Brain microvascular endothelial cell (primary cell): ENCODE data around the gene ACSF3.

ENCODE experiments used
- DNase-seq: peaks from one replicate; pipeline ENCODE4 v3.0.0-alpha.2; 2020
- H3K27ac ChIP-seq: fragments of 250-450 bp; sonication (Bioruptor Pico); 2 replicates; pipeline ENCODE4 v1.5.1; 2020; ENCODE audit warnings: mild to moderate bottlenecking, moderate library complexity
- H3K27me3 ChIP-seq: fragments of 250-450 bp; sonication (Bioruptor Pico); replicated peaks from 2 replicates; pipeline ENCODE4 v1.5.1; 2020; ENCODE audit warnings: mild to moderate bottlenecking
- H3K36me3 ChIP-seq: fragments of 250-450 bp; sonication (Bioruptor Pico); replicated peaks from 2 replicates; pipeline ENCODE4 v1.5.1; 2020; ENCODE audit warnings: mild to moderate bottlenecking
- H3K4me3 ChIP-seq: 2 replicates; pipeline ENCODE4 v1.5.1; 2011; ENCODE audit warnings: low read depth, mild to moderate bottlenecking, control low read depth, low read length, moderate library complexity
- in situ Hi-C: cut with HindIII; loops from 2 replicates; pipeline ENCODE4 v1.10.0; 2017; ENCODE audit warnings: low sequenced_read_pairs, low pct_ligation_motif_present
- TF ChIP-seq, protein P1 (sequence below): IDR thresholded peaks from 2 replicates; pipeline ENCODE4 v1.5.1; 2011; ENCODE audit warnings: low read depth, mild to moderate bottlenecking, moderate library complexity, low read length, control low read depth, inconsistent platforms; ENCODE audit errors: missing control alignments

The ACSF3 gene

DNA sequence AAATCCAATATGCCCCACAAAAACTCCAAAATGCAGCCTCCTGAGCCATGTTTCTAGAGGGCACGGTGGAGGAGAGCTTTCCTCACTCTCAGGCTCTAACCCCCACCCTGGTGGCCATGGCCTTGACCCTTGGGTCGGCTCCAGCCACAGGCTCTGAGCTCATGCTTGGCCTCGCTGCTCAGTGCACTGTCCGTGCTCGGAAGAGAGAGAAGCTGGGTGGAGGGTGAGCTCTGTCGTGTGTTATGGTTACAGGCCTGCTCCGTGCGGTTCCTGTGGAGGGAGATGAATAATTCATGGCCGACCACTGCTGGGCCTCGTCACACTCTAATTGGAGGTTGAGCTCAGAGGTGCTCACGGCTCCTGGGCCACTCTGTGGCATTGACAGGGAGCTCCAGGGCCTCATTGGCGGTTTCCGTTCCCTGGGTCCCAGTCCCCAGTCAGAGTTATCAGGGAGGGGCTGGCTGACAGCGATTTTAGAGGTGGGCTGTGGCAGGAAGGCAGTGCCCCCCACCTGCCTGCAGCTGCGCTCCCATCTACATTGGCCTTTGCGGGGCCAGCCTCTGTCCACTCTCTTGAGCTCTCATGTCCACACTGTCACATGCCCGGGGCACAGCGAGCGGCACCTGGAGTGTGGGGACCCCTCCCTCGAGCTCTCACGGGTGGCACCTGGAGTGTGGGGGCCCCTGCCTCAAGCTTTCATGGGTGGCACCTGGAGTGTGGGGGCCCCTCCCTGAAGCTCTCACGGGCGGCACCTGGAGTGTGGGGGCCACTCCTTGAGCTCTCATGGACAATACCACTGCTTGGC is 24.9 kb downstream of the ACSF3 start:
- peaks cover 19% of the 10 kb centered on the region for H3K36me3 ChIP-seq

DNA sequence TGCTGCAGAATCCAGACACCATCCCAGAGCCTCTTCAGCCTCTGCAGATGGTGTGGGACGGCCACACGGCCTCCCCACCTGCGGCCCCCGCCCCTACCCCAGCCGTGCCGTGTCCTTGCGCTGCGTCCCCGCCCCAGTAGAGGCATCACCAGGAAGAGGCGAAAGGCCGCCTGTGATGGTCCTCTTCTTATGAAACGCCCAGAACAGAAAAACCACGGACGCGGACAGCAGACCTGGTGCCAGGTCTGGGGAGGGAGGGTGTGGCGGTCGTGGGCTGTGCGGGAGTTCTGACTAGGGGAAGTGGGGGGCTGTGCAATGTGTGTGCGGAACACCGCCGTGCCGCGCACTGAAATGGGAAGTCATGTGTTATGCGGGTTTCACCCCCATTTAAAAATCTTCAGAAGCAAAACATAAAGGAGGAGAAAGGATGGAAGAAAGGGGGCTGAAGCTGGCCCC is 25.5 kb downstream of the ACSF3 start:
- TF ChIP-seq, protein P1, sequence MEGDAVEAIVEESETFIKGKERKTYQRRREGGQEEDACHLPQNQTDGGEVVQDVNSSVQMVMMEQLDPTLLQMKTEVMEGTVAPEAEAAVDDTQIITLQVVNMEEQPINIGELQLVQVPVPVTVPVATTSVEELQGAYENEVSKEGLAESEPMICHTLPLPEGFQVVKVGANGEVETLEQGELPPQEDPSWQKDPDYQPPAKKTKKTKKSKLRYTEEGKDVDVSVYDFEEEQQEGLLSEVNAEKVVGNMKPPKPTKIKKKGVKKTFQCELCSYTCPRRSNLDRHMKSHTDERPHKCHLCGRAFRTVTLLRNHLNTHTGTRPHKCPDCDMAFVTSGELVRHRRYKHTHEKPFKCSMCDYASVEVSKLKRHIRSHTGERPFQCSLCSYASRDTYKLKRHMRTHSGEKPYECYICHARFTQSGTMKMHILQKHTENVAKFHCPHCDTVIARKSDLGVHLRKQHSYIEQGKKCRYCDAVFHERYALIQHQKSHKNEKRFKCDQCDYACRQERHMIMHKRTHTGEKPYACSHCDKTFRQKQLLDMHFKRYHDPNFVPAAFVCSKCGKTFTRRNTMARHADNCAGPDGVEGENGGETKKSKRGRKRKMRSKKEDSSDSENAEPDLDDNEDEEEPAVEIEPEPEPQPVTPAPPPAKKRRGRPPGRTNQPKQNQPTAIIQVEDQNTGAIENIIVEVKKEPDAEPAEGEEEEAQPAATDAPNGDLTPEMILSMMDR = no peak
- no peak for DNase-seq
- H3K27ac ChIP-seq = no peak overlapping the region
- in situ Hi-C loops = no loop called here
- H3K36me3 ChIP-seq = peaks cover 19% of the 10 kb centered on the region
- no peak overlapping the region for H3K4me3 ChIP-seq
- no peaks in the 10 kb centered on the region for H3K27me3 ChIP-seq

More for the DNA sequence above, 24.9 kb downstream of the ACSF3 start:
- no peak overlapping the region for H3K27ac ChIP-seq
- in situ Hi-C loops = no loop called here
- no peak for DNase-seq
- no peak overlapping the region for H3K4me3 ChIP-seq
- H3K27me3 ChIP-seq = no peaks in the 10 kb centered on the region
- TF ChIP-seq, protein P1 = no peak

DNA sequence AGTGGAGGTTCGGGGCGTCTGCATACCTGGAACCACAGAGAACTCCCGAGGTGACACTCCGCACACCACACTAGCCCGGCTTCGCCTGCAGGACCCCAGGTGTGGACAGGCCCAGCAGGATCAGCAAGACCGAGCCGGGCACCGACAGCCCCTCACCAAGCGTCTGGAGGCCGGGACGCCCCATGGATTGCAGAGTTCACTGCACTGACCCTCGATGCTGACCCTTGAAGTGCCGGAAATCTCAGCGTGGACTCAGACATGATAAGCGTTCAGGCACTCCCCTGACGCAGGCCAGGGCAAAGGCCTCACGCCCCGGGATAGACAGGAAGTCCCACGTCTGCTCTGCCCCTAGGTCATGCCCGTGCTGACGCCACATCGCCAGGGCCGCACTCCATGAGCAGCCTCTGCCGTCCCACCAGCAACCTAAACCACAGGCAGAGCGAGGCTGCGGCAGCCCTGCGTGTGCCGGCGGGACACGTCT is 26.0 kb downstream of the ACSF3 start:
- no peak overlapping the region for H3K27ac ChIP-seq
- no peak overlapping the region for H3K4me3 ChIP-seq
- in situ Hi-C loops = no loop called here
- H3K36me3 ChIP-seq = peaks cover 19% of the 10 kb centered on the region
- no peaks in the 10 kb centered on the region for H3K27me3 ChIP-seq
- TF ChIP-seq, protein P1 = no peak
- DNase-seq = no peak

DNA sequence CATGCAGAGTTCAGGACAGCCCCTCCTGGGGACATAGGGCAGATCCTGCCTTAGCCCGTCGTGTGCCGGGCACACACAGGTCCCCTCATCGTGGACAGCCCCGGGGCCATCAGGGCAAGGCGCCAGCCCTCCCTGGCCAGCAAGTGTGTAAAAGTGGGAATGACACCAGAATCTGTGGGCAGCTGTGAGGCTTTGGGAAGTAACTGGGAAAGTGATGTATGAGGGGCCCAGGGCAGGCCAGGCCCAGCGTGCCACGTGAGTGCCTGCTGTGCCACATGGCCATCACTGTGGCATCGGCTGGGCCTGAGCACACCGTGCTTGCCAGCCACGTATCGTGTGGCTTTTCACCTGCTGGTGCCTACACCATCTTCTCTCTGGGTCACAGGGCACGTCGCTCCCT is 26.6 kb downstream of the ACSF3 start:
- no peak overlapping the region for H3K4me3 ChIP-seq
- in situ Hi-C loops = no loop called here
- no peak for DNase-seq
- peaks cover 19% of the 10 kb centered on the region for H3K36me3 ChIP-seq
- TF ChIP-seq, protein P1 = no peak
- no peak overlapping the region for H3K27ac ChIP-seq
- no peaks in the 10 kb centered on the region for H3K27me3 ChIP-seq

DNA sequence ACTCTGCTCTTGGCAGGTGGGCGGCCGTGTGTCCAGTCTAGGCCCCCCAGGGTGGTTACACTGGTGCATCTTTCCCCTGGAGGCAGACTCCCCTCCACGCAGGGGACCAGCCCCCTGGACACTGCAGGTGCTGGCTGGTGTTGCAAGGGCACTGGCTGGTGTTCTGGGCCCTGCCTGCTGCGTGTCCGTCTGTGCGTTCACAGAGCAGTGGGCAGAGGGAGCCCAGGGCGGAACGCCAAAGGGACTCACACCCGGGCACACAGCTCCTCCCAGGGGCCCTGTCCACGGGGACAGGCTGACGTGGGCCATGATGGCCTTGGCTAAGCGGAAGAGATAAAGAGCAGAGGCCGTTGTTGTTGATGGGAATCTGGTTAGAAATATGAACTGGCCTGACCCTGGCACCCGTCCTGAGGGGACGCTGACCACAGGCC is 27.3 kb downstream of the ACSF3 start:
- H3K4me3 ChIP-seq = no peak overlapping the region
- no peak overlapping the region for H3K27ac ChIP-seq
- TF ChIP-seq, protein P1 = no peak
- no peak for DNase-seq
- H3K27me3 ChIP-seq = no peaks in the 10 kb centered on the region
- in situ Hi-C loops = no loop called here
- H3K36me3 ChIP-seq = peaks cover 19% of the 10 kb centered on the region
